ENCODE measurements around the gene SEPTIN5.

The SEPTIN5 gene

GRCh38 chr22:19737846-19738663 is 23.8 kb downstream of the SEPTIN5 start:
- peaks cover 12% of the 10 kb centered on the region for H3K27me3 ChIP-seq (ENCODE audit: control insufficient read depth, insufficient read depth, low read length)
- no peaks in the 10 kb centered on the region for H3K36me3 ChIP-seq (ENCODE audit: control insufficient read depth, insufficient read depth, low read length)
- H3K9ac ChIP-seq (ENCODE audit: low read length), result no peak overlapping the region
- no peak overlapping the region for H3K4me3 ChIP-seq (ENCODE audit: low read length)
- H3K9me3 ChIP-seq (ENCODE audit: control insufficient read depth, low read length), result no peaks in the 10 kb centered on the region
- no peaks in the 10 kb centered on the region for H3K4me1 ChIP-seq (ENCODE audit: control insufficient read depth, insufficient read depth, low read length)

GRCh38 chr22:19738664-19739447 is 24.6 kb downstream of the SEPTIN5 start:
- Histone ChIP-seq H3K4me3 (ENCODE audit: low read length) (no peak overlapping the region), H3K4me1 (ENCODE audit: control insufficient read depth, insufficient read depth, low read length) (no peaks in the 10 kb centered on the region), H3K9ac (ENCODE audit: low read length) (no peak overlapping the region), H3K36me3 (ENCODE audit: control insufficient read depth, insufficient read depth, low read length) (no peaks in the 10 kb centered on the region), H3K9me3 (ENCODE audit: control insufficient read depth, low read length) (no peaks in the 10 kb centered on the region), H3K27me3 (ENCODE audit: control insufficient read depth, insufficient read depth, low read length) (peaks cover 12% of the 10 kb centered on the region)

GRCh38 chr22:19739448-19739895 is 25.2 kb downstream of the SEPTIN5 start:
- Histone ChIP-seq H3K4me3 (ENCODE audit: low read length) (no peak overlapping the region), H3K4me1 (ENCODE audit: control insufficient read depth, insufficient read depth, low read length) (no peaks in the 10 kb centered on the region), H3K27me3 (ENCODE audit: control insufficient read depth, insufficient read depth, low read length) (peaks cover 12% of the 10 kb centered on the region), H3K36me3 (ENCODE audit: control insufficient read depth, insufficient read depth, low read length) (no peaks in the 10 kb centered on the region), H3K9me3 (ENCODE audit: control insufficient read depth, low read length) (no peaks in the 10 kb centered on the region), H3K9ac (ENCODE audit: low read length) (no peak overlapping the region)

GRCh38 chr22:19739911-19740449 is 25.7 kb downstream of the SEPTIN5 start:
- H3K36me3 ChIP-seq (ENCODE audit: control insufficient read depth, insufficient read depth, low read length), result no peaks in the 10 kb centered on the region
- peaks cover 12% of the 10 kb centered on the region for H3K27me3 ChIP-seq (ENCODE audit: control insufficient read depth, insufficient read depth, low read length)
- H3K4me1 ChIP-seq (ENCODE audit: control insufficient read depth, insufficient read depth, low read length), result no peaks in the 10 kb centered on the region
- no peak overlapping the region for H3K4me3 ChIP-seq (ENCODE audit: low read length)
- no peak overlapping the region for H3K9ac ChIP-seq (ENCODE audit: low read length)
- no peaks in the 10 kb centered on the region for H3K9me3 ChIP-seq (ENCODE audit: control insufficient read depth, low read length)

- Histone ChIP-seq H3K27me3 (ENCODE audit: control insufficient read depth, insufficient read depth, low read length) (peaks cover 12% of the 10 kb centered on the region), H3K4me3 (ENCODE audit: low read length) (no peak overlapping the region), H3K9me3 (ENCODE audit: control insufficient read depth, low read length) (no peaks in the 10 kb centered on the region), H3K9ac (ENCODE audit: low read length) (no peak overlapping the region), H3K4me1 (ENCODE audit: control insufficient read depth, insufficient read depth, low read length) (no peaks in the 10 kb centered on the region), H3K36me3 (ENCODE audit: control insufficient read depth, insufficient read depth, low read length) (no peaks in the 10 kb centered on the region)
Observed at GRCh38 chr22:19740586-19740985, 26.3 kb downstream of the SEPTIN5 start.

- Histone ChIP-seq H3K4me1 (ENCODE audit: control insufficient read depth, insufficient read depth, low read length) (no peaks in the 10 kb centered on the region), H3K9ac (ENCODE audit: low read length) (no peak overlapping the region), H3K4me3 (ENCODE audit: low read length) (no peak overlapping the region), H3K27me3 (ENCODE audit: control insufficient read depth, insufficient read depth, low read length) (peaks cover 12% of the 10 kb centered on the region), H3K9me3 (ENCODE audit: control insufficient read depth, low read length) (no peaks in the 10 kb centered on the region), H3K36me3 (ENCODE audit: control insufficient read depth, insufficient read depth, low read length) (no peaks in the 10 kb centered on the region)
Observed at GRCh38 chr22:19741053-19741452, 26.8 kb downstream of the SEPTIN5 start.

GRCh38 chr22:19742160-19743066 is 28.1 kb downstream of the SEPTIN5 start:
- no peaks in the 10 kb centered on the region for H3K9me3 ChIP-seq (ENCODE audit: control insufficient read depth, low read length)
- H3K4me3 ChIP-seq (ENCODE audit: low read length), result no peak overlapping the region
- no peaks in the 10 kb centered on the region for H3K36me3 ChIP-seq (ENCODE audit: control insufficient read depth, insufficient read depth, low read length)
- peaks cover 4% of the 10 kb centered on the region for H3K27me3 ChIP-seq (ENCODE audit: control insufficient read depth, insufficient read depth, low read length)
- no peak overlapping the region for H3K9ac ChIP-seq (ENCODE audit: low read length)
- no peaks in the 10 kb centered on the region for H3K4me1 ChIP-seq (ENCODE audit: control insufficient read depth, insufficient read depth, low read length)

- Histone ChIP-seq H3K36me3 (ENCODE audit: control insufficient read depth, insufficient read depth, low read length) (no peaks in the 10 kb centered on the region), H3K4me3 (ENCODE audit: low read length) (no peak overlapping the region), H3K9ac (ENCODE audit: low read length) (no peak overlapping the region), H3K4me1 (ENCODE audit: control insufficient read depth, insufficient read depth, low read length) (no peaks in the 10 kb centered on the region), H3K9me3 (ENCODE audit: control insufficient read depth, low read length) (no peaks in the 10 kb centered on the region), H3K27me3 (ENCODE audit: control insufficient read depth, insufficient read depth, low read length) (peaks cover 4% of the 10 kb centered on the region)
Observed at GRCh38 chr22:19743081-19743480, 28.8 kb downstream of the SEPTIN5 start.

- H3K27me3 ChIP-seq (ENCODE audit: control insufficient read depth, insufficient read depth, low read length), result peaks cover 6% of the 10 kb centered on the region
- no peak overlapping the region for H3K9ac ChIP-seq (ENCODE audit: low read length)
- H3K9me3 ChIP-seq (ENCODE audit: control insufficient read depth, low read length), result no peaks in the 10 kb centered on the region
- H3K4me3 ChIP-seq (ENCODE audit: low read length), result no peak overlapping the region
- no peaks in the 10 kb centered on the region for H3K36me3 ChIP-seq (ENCODE audit: control insufficient read depth, insufficient read depth, low read length)
- no peaks in the 10 kb centered on the region for H3K4me1 ChIP-seq (ENCODE audit: control insufficient read depth, insufficient read depth, low read length)
Observed at GRCh38 chr22:19743651-19744050, 29.3 kb downstream of the SEPTIN5 start.

- H3K9ac ChIP-seq (ENCODE audit: low read length), result no peak overlapping the region
- H3K4me1 ChIP-seq (ENCODE audit: control insufficient read depth, insufficient read depth, low read length), result no peaks in the 10 kb centered on the region
- H3K4me3 ChIP-seq (ENCODE audit: low read length), result no peak overlapping the region
- H3K9me3 ChIP-seq (ENCODE audit: control insufficient read depth, low read length), result no peaks in the 10 kb centered on the region
- peaks cover 9% of the 10 kb centered on the region for H3K27me3 ChIP-seq (ENCODE audit: control insufficient read depth, insufficient read depth, low read length)
- no peaks in the 10 kb centered on the region for H3K36me3 ChIP-seq (ENCODE audit: control insufficient read depth, insufficient read depth, low read length)
Observed at GRCh38 chr22:19744350-19745006, 30.2 kb downstream of the SEPTIN5 start.

Data from mucosa of stomach (tissue), 1 donor.